ENCODE data around the gene COL23A1. TPM values are rescaled to one million over a fixed set of nuclear protein-coding genes. Genes with fewer than 3 reads are reported as not detected.

COL23A1 gene
- total and polyA plus RNA-seq, 2 experiments from 2014 or later = 1.1 to 5.1 TPM

DNA sequence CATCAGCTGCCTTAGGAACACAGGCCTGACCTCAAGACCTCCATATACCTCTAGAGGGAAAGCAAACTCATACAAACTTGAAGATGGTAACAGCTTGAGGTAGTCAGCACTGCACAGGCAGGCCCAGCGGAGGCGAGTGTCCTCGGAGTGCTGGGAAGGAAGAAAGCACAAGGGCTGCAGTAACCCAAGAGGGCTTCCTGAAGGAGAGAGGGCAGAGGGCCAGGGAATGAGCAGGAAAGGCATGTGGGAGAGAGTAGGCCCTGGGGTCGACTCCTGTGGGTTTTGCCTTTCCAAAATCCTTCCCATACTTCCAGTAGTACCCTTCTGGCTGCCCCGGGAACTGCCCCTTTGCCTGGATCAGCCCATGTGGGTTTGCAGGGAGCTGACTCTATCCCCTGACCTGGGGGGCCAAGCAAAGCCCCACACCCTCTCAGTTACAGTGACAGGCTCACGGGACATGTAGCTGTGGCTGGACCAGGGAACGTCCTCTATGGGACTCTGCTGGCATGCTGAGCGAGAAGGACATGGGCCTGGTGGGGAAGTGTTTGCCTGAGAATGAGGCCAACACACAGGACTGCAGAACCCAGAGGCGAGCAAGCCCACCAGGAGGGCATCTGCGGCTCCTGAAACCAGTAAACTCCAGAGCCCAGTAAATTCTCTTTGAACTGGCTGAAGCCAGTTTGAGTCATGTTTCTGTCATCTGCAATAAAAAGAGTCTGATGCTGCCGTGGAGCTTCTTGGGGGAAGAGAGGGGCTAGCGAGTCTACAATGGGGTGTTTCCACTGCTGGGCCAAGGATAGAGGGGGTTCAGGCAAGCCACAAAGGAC, 64.1 kb downstream of the COL23A1 start:
- Histone ChIP-seq H4K20me1 (ENCODE audit: insufficient read depth, poor library complexity, severe bottlenecking) (no peaks in the 10 kb centered on the region), H3K4me1 (ENCODE audit: insufficient read depth) (no peaks in the 10 kb centered on the region), H3K4me2 (no peak overlapping the region), H3K9me2 (replicated peaks; ENCODE audit: insufficient read depth) (no peaks in the 10 kb centered on the region), H3K79me2 (no peaks in the 10 kb centered on the region), H3K27ac (no peak overlapping the region), H3K9me3 (ENCODE audit: low read depth) (no peaks in the 10 kb centered on the region), H3K27me3 (no peaks in the 10 kb centered on the region), H3K36me3 (replicated peaks; ENCODE audit: insufficient read depth, low read depth) (no peaks in the 10 kb centered on the region), H3K4me3 (no peak overlapping the region), H2AFZ (no peak overlapping the region)
- WGBS (ENCODE audit: low lambda C conversion rate, missing lambda C conversion rate) = 77% methylated on average over 12 of the region's 12 CpGs
- TF ChIP-seq EZH2 (IDR thresholded peaks at IDR 0.05; ENCODE audit: borderline replicate concordance) (no peak), EZH2phosphoT487 (IDR thresholded peaks at IDR 0.05; ENCODE audit: low read depth, severe bottlenecking, unreplicated experiment) (no peak)
- TF ChIP-seq, protein P1, sequence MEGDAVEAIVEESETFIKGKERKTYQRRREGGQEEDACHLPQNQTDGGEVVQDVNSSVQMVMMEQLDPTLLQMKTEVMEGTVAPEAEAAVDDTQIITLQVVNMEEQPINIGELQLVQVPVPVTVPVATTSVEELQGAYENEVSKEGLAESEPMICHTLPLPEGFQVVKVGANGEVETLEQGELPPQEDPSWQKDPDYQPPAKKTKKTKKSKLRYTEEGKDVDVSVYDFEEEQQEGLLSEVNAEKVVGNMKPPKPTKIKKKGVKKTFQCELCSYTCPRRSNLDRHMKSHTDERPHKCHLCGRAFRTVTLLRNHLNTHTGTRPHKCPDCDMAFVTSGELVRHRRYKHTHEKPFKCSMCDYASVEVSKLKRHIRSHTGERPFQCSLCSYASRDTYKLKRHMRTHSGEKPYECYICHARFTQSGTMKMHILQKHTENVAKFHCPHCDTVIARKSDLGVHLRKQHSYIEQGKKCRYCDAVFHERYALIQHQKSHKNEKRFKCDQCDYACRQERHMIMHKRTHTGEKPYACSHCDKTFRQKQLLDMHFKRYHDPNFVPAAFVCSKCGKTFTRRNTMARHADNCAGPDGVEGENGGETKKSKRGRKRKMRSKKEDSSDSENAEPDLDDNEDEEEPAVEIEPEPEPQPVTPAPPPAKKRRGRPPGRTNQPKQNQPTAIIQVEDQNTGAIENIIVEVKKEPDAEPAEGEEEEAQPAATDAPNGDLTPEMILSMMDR (IDR thresholded peaks at IDR 0.05; ENCODE audit: poor library complexity) = no peak
- no peak for DNase-seq (ENCODE audit: low spot score)

DNA sequence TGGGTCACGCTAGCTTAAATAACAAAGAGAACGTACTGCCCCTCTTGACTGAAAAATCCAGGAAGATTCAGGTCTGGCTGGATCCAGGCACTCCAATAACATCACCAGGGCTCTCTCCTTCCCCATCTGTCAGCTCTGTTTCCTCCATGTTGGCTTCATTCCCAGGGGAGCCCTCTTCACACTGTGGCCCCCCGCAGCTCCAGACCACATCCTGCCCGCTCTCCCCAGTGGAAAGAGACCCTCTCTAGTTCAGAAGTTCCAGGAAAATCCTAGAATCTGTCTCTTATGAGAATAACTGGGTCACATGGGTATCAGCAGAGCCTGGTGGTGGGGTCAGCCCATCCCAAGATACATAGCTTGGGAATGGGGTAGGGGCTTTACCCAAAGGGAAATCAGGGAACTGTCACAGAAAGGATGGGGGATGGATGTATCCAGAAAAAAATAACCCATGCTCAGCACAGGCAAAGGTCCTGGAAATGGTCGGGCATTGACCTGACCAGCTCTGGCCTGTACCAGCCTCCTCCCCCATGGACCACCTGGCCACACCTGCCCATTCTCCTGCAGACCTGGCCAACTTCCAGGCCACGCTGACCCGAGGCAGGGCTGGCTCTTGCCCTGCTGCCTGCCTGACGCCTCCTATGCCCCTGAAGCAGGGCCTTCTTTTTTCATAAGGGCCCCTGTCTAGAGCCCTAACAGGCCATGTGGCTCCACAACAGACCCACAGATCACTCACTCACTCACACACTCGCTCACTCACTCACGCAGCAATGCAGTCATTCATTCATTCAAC, 65.9 kb downstream of the COL23A1 start:
- Histone ChIP-seq H3K36me3 (replicated peaks; ENCODE audit: insufficient read depth, low read depth) (no peaks in the 10 kb centered on the region), H3K9me2 (replicated peaks; ENCODE audit: insufficient read depth) (no peaks in the 10 kb centered on the region), H3K27ac (no peak overlapping the region), H3K9me3 (ENCODE audit: low read depth) (no peaks in the 10 kb centered on the region), H3K4me2 (no peak overlapping the region), H3K4me3 (no peak overlapping the region), H3K27me3 (no peaks in the 10 kb centered on the region), H3K4me1 (ENCODE audit: insufficient read depth) (no peaks in the 10 kb centered on the region), H4K20me1 (ENCODE audit: insufficient read depth, poor library complexity, severe bottlenecking) (no peaks in the 10 kb centered on the region), H2AFZ (no peak overlapping the region), H3K79me2 (no peaks in the 10 kb centered on the region)
- WGBS (ENCODE audit: low lambda C conversion rate, missing lambda C conversion rate) = 92% methylated on average over 10 of the region's 10 CpGs
- DNase-seq (ENCODE audit: low spot score) = no peak
- TF ChIP-seq, protein P1 (IDR thresholded peaks at IDR 0.05; ENCODE audit: poor library complexity) = no peak
- TF ChIP-seq EZH2phosphoT487 (IDR thresholded peaks at IDR 0.05; ENCODE audit: low read depth, severe bottlenecking, unreplicated experiment) (no peak), EZH2 (IDR thresholded peaks at IDR 0.05; ENCODE audit: borderline replicate concordance) (no peak)

DNA sequence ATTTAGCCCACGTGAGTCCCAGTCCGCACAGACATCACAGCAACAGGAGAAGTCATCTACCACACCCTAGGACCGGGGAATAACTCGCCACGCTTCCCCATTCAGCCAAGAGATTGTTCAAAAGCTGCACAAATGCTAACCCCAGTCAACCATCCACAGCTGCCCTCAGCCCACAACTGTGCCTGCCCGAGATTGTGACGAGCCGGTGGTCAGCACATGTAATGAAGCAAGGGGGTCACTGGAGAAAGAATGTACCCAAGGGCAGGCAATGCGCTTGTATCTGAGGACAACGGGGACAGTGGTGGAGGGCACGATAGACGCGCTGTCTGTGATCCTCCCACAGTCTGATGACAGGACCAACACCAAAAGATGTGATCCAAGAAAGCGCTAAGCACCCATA, 67.8 kb downstream of the COL23A1 start:
- WGBS (ENCODE audit: low lambda C conversion rate, missing lambda C conversion rate) = 96% methylated on average over 14 of the region's 14 CpGs
- H3K79me2 ChIP-seq = no peaks in the 10 kb centered on the region
- H3K27me3 ChIP-seq = no peaks in the 10 kb centered on the region
- no peaks in the 10 kb centered on the region for H3K36me3 ChIP-seq (replicated peaks; ENCODE audit: insufficient read depth, low read depth)
- no peaks in the 10 kb centered on the region for H4K20me1 ChIP-seq (ENCODE audit: insufficient read depth, poor library complexity, severe bottlenecking)
- H3K9me3 ChIP-seq (ENCODE audit: low read depth) = no peaks in the 10 kb centered on the region
- H3K4me2 ChIP-seq = no peak overlapping the region
- no peak overlapping the region for H3K27ac ChIP-seq
- no peak overlapping the region for H3K4me3 ChIP-seq
- no peaks in the 10 kb centered on the region for H3K4me1 ChIP-seq (ENCODE audit: insufficient read depth)
- TF ChIP-seq EZH2phosphoT487 (IDR thresholded peaks at IDR 0.05; ENCODE audit: low read depth, severe bottlenecking, unreplicated experiment) (no peak), EZH2 (IDR thresholded peaks at IDR 0.05; ENCODE audit: borderline replicate concordance) (no peak)
- TF ChIP-seq, protein P1 (IDR thresholded peaks at IDR 0.05; ENCODE audit: poor library complexity) = no peak
- H3K9me2 ChIP-seq (replicated peaks; ENCODE audit: insufficient read depth) = no peaks in the 10 kb centered on the region
- H2AFZ ChIP-seq = no peak overlapping the region
- no peak for DNase-seq (ENCODE audit: low spot score)

All from hepatocyte (in vitro differentiated cells).